Stimulated activated naive CD4-positive, alpha-beta T cell treated with Interleukin-2 at 50 U/mL for 16 hours (primary cell): ENCODE data around the gene CLDN9.

Source experiments
- DNase-seq: peaks from one replicate; lab custom pipeline; 2025; lab: John Stamatoyannopoulos, UW

Gene CLDN9

GRCh38 chr16:3019594-3020246 lies 7.0 kb downstream of the CLDN9 start:
- DNase-seq = no peak

- DNase-seq = peak; percentile 47
Observed at GRCh38 chr16:3020247-3020603, 7.5 kb downstream of the CLDN9 start, which contains the start of gene TNFRSF12A. Gene TNFRSF12A (plus strand): TSS chr16:3020368. CDS start chr16:3020398, 30 bp downstream.

GRCh38 chr16:3020604-3021448 lies 8.1 kb downstream of the CLDN9 start:
- peak; percentile 61 for DNase-seq

- peak; percentile 75 for DNase-seq
Observed at GRCh38 chr16:3021449-3022207, 8.9 kb downstream of the CLDN9 start.

GRCh38 chr16:3022208-3022683 lies 9.5 kb downstream of the CLDN9 start:
- DNase-seq = peak; percentile 90

GRCh38 chr16:3022684-3023414 lies 10.1 kb downstream of the CLDN9 start:
- DNase-seq = no peak

GRCh38 chr16:3023415-3023668 lies 10.6 kb downstream of the CLDN9 start:
- no peak for DNase-seq

GRCh38 chr16:3023669-3024478 lies 11.2 kb downstream of the CLDN9 start, which contains the start of the genes HCFC1R1 and THOC6:
Gene HCFC1R1 (minus strand): TSS chr16:3023942. CDS start chr16:3023941, 1 bp downstream.
Gene THOC6 (plus strand): TSS chr16:3024035. CDS start chr16:3024327, 292 bp downstream.
- DNase-seq = peak; percentile 95

- DNase-seq = no peak
Observed at GRCh38 chr16:3025032-3026002, 12.6 kb downstream of the CLDN9 start.

- no peak for DNase-seq
Observed at GRCh38 chr16:3026003-3026378, 13.3 kb downstream of the CLDN9 start.

GRCh38 chr16:3026609-3027488 lies 14.1 kb downstream of the CLDN9 start:
- DNase-seq = no peak

- DNase-seq = no peak
Observed at GRCh38 chr16:3027489-3027795, 14.7 kb downstream of the CLDN9 start.

- peak; percentile 82 for DNase-seq
Observed at GRCh38 chr16:3027983-3028715, 15.4 kb downstream of the CLDN9 start.

- no peak for DNase-seq
Observed at GRCh38 chr16:3028716-3029319, 16.1 kb downstream of the CLDN9 start.

GRCh38 chr16:3029491-3030221 lies 16.9 kb downstream of the CLDN9 start:
- peak; percentile 38 for DNase-seq

GRCh38 chr16:3030222-3031212 lies 17.8 kb downstream of the CLDN9 start:
- DNase-seq = no peak
